ENCODE results near the gene ZC3H12C.

- TF ChIP-seq EZH2 (IDR thresholded peaks at IDR 0.05; ENCODE audit: borderline replicate concordance, low read length) (no peak), CTCF (IDR thresholded peaks at IDR 0.05; ENCODE audit: low read length) (no peak)
Measured at GRCh38 chr11:110046775-110047380, 46.3 kb upstream of the ZC3H12C start.

Measured in OCI-LY1 (cell line).